GM19328 (cell line): ENCODE results near the gene TRIO.

Experiments
- ATAC-seq: cut with Tn5 transposase; IDR thresholded peaks from one replicate; pipeline ENCODE4 v1.9.1; 2021; ENCODE audit warnings: mild to moderate bottlenecking, moderate library complexity; ENCODE audit not compliant: unreplicated experiment

TRIO gene

DNA sequence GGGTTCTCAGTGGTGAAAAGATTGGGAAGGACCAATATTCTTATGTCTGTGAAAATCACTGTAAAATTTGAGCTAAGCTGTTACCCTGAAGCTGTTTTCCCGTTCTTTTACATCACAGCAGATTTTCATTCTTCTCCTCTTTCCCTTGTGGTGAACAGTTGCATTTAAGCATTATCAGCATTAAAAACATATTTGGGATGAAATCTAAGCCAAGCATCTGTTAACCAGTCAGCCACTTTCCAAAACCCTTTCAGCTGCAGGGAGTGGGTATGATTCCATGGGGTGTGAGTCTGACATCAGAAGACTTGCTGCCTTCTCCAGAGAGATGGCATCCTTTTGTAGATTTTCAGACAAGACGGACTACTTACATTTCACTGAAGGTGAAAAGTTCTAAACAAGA, 97.2 kb downstream of the TRIO start:
- no peak for ATAC-seq

DNA sequence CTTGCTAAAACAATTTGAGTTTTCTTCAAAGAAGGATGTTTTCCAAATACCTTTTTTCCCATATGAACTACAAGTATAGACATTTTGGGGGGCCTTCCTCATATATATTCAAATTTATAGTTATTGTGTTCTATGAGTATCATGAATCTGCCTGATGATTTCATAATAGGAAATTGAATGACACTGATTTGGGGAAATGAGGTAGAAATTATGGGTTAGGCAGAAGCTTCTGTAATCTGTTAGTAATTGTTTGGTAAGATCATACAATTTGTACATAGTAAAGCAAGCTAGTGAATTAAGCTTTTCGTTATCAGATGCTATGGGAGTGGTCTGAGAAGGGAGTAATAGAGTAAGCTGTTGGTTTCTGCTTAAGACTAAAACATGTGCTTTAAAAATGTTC, 98.0 kb downstream of the TRIO start:
- ATAC-seq: no peak

DNA sequence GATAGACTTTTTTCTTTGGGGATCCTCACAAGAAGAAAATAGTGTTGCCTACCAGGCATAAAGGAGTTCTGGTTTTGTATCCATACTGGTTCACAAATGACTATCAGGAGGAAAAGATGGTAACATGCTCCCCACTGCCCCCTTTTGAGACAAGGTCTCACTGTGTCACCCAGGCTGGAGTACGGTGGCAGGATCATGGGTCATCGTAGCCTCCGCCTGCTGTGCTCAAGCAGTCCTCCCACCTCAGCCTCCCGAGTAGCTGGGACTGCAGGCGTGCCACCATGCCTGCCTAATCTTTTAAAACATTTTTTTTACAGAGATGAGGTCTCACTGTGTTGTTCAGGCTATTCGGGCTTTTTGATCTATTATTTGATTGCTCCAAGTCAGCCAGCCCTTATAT, 99.3 kb downstream of the TRIO start:
- ATAC-seq: no peak

DNA sequence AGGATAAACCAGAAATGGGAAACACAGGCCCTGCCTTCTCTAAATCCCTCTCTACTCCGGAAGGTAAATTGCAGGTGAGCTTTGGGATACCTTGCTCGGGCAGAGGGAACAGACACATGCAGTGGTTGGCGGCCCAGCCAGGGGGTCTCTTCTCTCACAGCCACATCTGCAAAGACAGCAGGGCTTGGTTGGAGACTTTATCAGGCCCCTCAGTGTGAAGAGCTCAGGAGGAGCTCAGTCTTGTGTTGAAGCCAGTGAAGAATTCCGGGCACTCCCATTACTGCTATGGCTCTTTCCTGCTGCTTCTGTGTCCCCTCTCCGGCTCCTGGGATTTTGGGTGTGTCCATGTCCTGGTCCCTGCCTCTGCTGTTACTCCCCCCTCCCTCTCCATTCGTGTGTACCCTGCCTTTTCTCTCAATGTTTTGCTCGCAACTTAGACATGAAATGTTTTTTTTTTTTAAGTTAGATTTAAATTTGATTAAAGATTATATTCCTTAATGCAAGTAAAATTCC, 99.8 kb downstream of the TRIO start:
- ATAC-seq: no peak

DNA sequence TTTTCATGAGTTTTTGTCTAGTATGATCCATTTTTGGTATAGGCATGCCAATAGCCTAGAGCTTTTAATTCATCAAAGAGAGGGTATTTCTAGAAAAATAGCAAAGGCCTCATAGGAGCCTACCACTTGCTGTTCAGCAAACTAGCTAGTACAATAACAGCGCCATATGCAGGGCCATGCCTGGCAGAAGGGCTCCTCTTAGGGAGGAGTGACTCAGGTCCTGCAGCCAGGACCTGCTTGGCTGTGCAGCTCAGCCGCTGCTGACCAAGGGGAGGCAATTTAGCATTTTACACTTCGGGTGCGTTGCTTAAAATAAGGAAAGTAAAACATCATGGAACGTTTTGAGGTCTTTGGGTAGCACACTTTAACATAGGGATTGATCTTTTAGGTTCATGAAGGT, 100.6 kb downstream of the TRIO start:
- no peak for ATAC-seq

DNA sequence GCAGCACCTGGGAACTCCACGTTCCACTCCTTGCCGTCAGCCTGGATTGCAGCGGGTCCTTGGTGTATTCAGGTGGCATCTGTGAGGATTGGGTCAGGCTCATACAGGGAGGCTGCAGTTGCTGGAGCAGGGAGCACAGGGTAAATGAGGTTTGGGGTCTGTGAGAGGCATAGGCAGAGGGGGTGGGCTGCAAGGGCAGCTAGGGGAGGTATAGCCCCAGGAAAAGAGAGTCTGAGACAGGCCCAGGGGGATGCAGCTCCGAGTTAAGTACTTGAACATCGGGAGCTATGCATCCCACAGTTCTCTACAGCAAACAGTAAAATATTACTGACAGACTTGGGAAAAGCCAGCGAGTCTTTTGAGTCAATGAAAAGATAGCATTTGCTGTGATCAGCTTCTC, 101.6 kb downstream of the TRIO start:
- ATAC-seq: no peak

DNA sequence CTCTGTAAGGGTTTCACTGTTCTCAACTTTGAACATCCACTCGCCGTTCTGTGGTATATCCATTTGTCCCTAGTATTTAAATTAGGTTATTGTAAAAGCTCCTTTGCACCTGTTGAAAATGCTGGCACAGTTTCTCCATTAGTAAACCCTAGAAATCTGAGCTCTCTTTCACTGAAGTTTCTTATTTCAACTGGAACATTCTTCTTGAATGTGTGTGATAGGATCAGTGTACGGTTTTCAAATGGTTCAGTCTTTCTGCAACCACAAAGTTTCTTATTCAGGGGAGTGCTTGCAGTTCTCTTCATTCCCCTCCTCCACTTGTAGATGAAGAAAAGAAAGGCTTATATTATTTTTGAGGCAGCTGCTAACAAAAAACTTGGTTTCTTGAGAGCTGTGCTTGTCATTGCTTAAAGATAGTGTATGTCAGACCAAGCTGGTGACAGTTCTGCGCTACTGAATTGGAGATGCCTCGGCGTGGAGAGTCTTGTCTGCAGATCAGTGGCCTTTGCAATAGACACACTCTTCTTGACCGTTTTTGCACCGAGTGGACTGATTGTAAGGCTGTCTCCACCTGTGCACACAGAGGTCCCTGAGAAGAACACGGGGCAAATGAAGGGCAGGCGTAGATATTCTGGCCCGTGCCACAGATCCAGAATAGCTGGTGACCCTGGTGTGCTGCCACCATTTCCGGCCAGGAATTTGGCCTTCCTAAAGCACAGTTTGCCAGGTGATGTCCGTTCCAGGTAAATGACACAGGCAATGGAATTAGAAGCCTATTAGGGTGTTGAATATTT, 102.2 kb downstream of the TRIO start:
- ATAC-seq: no peak

DNA sequence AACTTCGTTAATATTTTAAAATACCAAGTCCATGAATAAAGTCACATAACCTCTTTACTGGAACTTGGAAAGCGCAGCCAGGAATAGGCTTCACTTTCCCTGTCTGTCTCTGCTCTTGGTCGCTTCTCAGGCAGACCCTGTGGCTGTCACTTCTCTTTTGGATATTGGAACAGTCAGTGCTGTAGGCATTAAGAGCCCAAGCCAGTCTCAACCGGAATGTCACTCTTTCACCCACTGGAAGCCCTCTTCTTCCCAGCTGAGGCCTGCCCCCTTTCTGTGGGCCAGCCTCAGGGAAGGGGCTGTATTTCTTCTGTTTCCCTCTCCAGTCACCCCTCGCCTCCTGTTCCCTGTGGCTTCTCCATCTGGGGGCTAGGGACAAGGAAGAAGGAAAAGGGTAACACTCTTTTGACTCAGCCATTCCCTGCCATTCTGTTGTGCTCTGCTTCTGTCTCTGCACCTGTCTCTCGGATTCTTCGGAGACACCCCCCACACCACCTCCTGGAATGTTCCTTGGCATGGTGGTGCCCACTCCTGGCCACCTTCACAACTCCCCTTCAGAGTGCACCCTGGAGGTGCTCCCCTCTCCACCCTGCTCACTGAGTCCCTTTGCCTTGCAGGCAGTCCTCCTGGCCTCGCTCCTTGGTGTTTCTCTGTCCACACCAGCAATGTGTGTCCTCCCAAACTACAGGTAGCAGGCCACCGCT, 103.4 kb downstream of the TRIO start:
- no peak for ATAC-seq

DNA sequence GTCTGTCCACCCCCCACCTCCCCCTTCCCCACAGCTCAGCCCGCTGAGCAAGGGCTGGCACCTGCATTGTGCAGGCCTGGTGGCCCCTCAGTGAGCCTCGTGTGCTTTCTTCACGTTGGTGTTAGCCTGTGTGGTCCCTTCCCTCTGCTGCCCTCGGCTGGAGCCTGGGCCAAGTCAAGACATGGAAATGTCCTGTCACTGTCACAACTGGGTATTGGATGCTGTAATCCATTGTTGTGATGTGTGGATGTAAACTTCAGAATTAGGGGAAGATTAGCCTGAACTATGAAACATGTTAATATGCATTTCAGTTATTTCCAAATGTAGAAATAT, 103.9 kb downstream of the TRIO start:
- no peak for ATAC-seq

DNA sequence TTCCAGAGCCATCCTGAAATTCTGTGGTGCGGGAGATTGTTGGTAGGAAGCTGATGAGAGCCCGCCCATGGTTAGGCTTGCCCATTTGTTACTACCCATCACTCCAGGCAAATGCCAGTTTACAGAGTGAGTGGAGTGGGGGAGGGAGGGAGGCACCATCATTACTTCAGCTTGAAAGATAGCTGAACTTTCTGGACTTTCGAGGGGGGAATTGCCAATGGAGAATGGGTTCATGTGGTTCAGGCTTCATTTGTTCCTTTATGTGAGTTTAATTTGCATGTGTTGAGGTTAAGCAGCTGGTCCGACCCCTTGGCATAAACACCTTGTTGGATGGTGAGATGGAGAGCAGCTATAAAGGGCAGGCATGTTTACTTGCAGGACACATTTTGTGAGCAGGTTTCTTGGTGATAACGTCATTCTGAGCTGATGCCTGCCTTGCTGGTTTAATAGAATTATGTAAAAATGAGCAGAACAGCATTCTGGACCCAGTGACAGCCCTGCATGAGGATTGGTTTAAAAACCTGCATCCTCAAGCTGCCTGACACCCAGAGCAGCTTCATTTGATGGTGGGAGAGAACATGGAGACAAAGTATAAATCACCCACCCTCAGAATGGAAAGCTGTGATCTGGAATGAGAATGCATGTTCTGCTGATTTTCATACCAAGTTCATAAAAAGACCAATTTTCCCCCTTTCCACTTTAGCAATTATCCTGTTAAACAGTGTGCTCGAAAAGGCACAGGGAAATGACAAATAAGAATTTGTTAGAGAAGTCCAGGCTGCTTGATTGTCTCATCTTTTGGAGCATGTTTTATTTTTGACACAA, 106.3 kb downstream of the TRIO start:
- no peak for ATAC-seq

DNA sequence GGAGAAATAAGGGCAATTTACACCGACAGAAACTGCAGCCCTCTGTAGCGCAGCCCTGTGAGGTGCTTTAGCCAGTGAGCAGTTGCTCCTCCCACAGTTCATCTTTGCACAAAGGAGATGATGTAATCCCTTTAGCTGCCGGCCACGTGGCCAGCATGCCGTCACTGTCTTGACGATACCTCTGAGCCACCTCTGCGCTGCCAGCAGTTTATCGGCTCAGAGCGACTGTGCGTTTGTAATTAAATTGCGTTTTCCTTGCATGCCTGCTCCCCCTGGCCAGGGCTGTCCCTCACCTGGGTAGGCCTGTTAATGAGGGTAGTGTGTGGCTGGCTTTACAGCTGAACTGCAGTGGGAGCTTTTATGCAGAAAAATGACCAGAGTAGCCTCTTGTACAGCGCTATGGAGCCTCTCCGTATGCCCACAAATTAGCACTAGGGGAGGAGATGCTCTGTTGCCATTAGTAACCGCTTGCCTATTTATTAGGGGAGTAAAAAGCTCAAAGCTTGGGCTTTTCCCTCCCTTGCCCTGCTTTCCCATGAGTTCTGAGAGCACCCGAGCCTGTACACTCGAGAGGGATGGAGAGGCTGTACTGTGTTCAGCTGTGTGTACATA, 107.0 kb downstream of the TRIO start:
- ATAC-seq: no peak

DNA sequence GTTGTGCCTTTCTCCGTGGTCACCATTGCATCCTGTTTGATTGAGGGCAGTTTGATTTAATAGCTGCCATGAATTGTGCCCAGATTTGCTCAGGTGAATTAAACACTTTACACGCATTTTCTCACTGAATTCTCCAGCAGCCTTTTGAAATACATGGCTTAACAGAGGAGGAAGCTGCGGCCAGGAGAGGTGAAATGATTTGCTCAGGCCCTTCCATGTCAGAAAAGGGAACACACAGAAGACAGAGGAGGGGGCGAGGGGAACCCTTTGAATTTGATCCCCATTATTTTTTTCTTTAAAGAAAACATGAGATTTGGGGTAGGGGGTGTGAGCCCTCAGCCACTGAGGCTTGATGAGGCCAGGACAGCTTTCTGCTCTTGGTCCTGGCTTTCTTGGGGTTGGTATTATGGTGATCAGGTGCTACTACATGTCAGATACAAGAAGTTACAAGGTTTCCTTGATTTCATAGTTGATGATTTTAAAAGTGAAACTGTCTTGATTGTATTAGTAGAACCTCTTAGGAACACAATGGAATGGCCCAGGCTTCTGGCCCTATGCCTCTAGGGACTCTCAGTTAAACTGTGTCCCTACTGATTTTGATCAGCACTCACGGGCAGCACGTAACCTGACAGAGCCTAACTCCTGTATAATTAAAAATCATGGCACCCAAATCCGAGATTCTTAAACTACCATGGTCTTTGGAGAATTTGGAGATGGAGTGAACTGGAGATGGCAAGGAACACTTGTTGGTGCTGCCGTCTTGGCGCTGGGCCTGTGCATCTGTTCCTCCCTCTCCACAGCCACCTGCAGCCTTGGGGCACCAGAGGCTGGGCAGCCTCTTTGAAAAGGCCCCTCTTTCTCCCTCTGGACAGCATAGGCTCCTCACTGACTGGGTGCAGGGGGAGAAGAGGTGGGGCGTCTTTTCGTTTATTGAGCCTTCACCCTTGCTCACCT, 107.9 kb downstream of the TRIO start:
- peak; percentile 49 for ATAC-seq

DNA sequence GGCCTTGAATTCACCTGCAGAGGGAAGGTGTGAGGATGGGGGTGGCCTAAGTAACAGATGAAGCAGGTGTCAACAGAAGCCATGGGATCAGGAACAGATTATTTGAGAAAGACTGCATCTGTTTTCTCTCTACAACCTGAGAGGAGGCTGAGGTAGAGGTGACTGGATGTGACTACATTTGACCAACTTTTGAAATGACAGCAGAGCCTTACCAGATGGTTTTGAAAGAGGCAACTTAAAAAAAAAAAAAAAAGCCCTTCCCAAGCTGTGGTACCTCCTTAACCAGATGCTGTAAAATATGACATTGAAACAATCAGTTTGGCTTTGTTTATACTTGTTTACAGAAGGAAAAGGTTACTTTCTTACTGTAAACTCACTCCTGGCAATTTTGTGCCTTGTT, 108.6 kb downstream of the TRIO start:
- ATAC-seq: peak; percentile 37

DNA sequence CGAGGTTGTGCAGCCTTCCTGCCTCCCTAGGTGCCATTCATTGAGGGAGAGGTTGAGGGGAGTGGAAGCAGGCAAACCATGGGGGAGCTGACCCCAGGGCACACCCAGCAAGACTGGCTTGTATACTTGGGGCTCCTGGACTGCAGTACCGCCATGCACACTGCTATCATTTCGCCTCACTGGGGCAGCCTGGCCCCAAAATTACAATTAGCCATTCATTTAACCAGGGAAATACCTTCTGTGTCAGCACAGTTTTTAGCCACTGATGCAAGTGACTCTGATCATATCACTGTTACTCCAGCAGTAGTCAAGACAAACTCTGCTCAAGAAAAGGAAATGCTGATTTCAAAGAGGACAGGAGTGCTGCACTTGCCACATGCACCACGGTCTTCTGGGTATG, 109.7 kb downstream of the TRIO start:
- no peak for ATAC-seq

DNA sequence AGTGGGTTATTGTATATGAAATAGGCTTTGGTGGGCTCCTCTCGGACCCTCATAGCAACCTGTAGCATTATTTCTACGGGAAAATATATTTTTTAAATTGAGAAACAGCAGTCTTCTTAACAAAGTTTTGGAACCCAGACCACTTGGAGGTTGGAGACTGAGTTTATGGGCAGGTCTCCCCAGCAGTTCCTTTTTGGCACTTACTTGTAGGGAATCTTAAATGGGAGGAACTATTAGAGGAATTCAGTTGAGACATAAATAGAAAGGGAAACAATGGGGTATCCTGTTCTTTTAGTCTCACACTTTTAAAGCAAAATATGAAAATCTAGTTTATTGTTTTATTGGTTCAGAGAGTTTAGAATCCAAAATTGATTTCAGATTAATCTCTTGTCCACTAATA, 111.5 kb downstream of the TRIO start:
- ATAC-seq: no peak

DNA sequence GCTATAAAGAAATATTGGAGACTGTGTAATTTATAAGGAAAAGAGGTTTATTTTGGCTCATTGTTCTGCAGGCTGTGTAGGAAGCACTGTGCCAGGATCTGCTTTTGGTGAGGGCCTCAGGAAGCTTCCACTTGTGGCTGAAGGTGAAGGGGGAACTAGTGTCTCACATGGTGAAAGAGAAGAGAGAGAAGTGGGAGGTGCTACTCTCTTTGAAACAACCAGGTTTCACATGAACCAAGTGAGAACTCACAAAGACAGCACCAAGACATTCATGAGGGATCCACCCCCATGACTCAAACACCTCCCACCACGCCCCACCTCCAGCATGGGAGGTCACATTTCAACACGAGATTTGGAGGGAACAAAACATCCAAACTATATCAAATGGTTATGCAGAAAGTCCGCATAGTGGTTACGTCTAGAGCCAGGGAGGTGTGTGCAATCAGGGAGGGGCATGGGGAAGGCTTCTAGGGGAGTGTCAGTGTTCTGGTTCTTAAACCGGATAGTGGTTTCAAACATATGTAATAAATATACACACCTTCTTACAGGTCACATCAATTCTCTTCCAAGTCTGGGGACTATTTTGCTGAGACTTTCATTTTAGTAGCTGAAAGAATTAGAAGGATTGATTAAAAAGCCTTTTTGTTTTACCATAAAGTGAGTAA, 113.0 kb downstream of the TRIO start:
- ATAC-seq: no peak

DNA sequence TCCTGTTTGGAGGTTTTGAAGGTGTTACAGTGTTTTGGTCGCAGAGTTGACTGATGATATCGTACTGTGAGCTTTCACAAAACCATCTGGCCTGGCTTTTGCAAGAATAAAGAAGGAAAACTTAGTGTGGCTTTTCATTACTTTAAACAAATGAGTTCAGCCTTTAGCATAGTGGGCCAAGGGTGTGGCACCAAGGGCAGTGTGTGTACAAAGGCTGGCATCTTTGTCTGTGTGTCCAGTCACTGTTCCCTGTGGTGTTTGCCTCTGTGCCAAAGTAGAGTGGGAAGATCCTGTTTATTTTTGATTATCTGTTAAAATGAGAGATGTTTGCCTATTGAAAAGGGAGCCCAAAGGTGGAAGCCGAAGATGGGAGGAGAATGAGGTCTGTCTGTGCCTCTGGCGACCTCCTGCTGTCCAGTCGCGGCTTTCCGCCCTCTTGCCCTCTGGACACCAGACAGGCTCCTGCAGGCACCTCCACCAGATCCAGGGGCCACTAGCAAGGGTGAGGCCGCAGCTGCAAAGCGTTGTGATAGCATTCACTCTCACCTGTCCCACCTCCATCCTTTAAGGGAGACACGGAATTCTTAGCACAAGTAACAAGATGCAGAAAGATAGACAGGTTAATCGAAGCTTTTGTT, 113.7 kb downstream of the TRIO start:
- ATAC-seq: no peak

DNA sequence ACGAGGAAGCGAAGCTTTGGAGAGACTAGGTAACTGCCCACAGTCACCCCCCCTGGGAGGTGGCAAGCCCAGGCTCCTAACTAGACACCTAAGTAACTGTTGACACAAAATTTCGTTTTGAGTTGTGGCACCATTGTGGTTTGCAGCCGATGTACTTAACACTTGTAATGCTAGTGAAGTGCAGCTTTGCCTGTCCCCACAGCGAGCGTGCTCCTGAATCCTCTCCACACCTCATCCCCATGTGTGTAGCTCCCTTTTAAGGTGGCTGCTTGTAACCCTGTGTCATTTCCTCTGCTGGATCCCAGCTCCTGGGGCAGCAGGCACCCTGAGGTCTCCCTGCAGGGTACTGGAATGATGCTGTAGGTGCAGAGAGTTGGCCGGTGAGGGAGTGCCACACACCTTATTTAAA, 114.9 kb downstream of the TRIO start:
- peak; percentile 43 for ATAC-seq

DNA sequence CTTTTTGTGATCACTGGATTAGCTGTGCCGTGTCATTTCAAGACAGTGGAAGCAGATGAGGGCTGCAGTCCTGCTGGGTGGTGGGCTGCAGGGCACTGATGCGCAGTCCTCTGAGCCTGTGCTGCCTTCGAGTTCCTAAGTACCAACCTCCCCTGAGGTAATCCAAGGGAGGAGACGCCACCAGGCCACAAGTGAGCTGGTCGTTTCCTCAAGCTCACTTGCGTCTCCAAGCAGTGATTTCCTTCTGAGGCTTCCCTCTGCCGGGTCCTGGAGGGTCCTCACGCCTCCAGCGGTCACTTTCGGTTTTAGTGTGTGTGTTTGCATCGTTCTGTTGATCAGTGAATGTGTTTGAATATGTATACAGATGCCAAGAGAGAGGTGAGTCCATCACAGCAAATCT, 115.7 kb downstream of the TRIO start:
- ATAC-seq: no peak
